Subcutaneous adipose tissue (tissue), 4 donors: Measurements from ENCODE around the gene SERAC1. TPM values are rescaled to one million over a fixed set of nuclear protein-coding genes. Genes with fewer than 3 reads are reported as not detected.

ENCODE experiments used
- total RNA-seq, 4 donors: library from RNA; depleted of rRNA; stranded (reverse); fragments of >200 nt; gene quantifications; one replicate each; pipeline ENCODE4 v1.1.0, GENCODE V29; 2016
- TF ChIP-seq, protein P1 (sequence below): fragments of 450-650 bp; IDR thresholded peaks from one replicate; pipeline ENCODE4 v1.5.1; 2016; ENCODE audit warnings: low read depth, mild to moderate bottlenecking, control low read depth, antibody characterized with exemption, moderate library complexity

The SERAC1 gene
- total RNA-seq, 4 donors from 2014 or later, result 6.2 to 13.4 (median 12.0) TPM

DNA sequence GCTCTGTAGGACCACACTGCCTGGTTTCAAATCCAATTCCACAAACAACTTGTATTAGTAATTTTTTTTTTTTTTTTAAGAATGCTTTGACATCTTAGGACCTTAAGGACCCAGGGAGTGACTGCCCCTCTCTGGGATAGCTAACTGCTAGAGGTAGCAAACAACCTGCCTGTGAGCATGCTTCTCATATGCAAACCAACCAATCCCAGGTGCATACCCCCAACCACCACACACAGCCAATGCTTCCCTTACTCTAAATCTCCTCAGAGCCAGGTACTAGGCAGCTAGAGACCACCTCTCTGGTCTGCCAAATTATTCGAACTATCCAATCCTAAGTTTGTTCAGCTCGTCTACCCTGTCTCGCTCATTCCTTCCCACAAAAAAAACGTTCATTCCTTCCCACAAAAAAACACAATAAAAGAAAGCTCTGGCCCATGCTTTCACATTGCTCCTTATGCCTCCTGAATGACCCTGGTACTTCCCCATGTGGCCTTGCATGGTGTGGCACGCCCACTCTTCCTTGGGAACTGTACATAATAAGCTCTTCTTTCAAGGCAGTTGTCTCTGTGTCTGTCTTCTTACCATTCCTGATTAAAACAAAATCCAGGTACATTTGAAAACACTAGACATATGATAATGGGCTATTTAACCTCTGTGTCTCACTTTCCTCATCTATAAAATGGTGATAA is 6.4 kb downstream of the SERAC1 start:
- TF ChIP-seq, protein P1, sequence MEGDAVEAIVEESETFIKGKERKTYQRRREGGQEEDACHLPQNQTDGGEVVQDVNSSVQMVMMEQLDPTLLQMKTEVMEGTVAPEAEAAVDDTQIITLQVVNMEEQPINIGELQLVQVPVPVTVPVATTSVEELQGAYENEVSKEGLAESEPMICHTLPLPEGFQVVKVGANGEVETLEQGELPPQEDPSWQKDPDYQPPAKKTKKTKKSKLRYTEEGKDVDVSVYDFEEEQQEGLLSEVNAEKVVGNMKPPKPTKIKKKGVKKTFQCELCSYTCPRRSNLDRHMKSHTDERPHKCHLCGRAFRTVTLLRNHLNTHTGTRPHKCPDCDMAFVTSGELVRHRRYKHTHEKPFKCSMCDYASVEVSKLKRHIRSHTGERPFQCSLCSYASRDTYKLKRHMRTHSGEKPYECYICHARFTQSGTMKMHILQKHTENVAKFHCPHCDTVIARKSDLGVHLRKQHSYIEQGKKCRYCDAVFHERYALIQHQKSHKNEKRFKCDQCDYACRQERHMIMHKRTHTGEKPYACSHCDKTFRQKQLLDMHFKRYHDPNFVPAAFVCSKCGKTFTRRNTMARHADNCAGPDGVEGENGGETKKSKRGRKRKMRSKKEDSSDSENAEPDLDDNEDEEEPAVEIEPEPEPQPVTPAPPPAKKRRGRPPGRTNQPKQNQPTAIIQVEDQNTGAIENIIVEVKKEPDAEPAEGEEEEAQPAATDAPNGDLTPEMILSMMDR, result no peak

DNA sequence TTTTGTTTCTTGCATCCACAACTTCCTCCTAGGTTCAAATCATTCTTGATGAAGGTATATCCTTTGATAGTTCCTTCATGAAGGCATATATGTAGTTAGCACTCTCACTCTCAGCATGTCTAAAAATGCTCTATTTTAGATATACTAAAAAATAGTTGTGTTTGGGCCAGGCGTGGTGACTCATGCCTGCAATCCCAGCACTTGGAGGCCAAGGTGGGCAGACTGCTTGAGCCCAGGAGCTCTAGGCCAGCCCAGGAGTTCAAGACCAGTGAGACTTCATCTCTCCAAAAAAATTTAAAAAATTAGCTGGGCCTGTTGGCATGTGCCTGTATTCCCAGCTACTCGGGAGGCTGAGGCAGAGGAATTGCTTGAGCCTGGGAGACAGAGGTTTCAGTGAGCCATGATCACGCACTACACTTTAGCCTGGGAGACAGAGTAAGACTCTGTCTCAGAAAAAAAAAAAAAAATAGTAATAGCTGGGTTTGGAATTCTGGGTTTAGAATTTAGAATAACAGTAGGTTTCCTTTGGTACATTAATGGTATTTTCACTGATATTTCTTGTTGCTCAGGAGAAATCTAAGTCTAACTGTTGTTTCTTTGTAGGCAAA is 7.0 kb downstream of the SERAC1 start:
- TF ChIP-seq, protein P1, result no peak

DNA sequence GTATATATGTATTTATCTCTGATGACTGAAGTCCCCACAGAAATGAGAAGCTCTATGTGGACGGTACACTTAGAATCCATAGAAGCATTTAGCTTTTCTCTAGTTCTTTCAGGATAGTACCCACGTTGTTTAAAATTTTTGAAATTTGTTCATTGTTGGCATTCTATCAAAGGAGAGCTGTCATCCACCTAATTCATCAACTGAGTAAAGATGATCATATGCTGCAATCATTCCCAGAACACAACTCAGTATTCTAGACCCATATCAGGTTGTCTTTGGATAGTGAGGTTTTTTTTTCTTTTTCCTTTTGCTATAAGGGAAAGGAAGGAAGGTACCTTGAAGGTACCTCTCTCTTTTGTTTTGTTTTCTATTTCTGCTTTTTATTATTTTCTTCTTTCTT is 9.3 kb downstream of the SERAC1 start:
- TF ChIP-seq, protein P1, result no peak

DNA sequence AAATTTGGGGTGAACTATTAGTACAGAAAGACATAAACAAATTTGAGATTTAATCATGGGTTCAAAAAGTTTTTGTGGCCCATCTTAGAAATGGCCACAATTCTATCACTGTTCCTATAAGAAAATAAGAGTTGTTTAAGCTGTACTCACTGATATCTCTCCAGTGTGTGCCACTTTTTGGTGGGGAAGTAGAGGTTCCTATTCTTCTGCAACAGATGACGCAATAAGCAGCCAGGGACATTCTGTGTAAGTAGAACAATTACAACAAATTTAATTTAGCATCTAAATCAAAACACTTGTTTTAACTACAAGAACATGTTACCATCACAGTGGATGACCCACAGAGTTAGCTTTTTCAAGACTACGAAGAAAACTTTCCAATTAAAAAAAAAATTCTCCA is 9.9 kb downstream of the SERAC1 start:
- TF ChIP-seq, protein P1, result no peak

DNA sequence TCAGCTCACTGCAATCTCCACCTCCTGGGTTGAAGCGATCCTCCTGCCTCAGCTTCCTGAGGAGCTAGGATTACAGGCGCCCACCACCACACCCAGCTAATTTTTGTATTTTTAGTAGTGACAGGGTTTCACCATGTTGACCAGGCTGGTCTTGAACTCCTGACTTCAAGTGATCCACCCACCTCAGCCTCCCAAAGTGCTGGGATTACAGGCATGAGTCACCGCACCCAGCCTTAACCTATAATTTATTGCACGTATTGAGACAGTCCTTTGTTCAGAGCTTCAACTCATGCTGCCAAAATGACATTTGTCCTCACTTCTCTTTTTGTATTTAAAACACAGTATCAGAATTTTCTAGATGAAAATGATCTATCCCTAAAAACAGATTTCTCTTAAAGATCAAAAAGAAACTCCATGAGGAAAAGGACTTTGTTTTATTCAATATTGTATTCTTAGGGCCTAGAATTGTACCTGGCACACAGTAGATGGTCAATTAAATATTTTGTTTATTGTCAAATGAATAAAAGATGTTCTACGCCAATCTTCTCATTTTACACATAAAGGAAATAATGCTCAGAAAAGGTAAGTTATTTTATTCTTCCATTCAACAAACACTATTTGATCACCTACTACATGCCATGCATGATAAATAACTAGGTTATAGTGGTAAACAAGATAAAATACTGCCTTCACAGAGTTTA is 10.8 kb downstream of the SERAC1 start:
- TF ChIP-seq, protein P1, result no peak

DNA sequence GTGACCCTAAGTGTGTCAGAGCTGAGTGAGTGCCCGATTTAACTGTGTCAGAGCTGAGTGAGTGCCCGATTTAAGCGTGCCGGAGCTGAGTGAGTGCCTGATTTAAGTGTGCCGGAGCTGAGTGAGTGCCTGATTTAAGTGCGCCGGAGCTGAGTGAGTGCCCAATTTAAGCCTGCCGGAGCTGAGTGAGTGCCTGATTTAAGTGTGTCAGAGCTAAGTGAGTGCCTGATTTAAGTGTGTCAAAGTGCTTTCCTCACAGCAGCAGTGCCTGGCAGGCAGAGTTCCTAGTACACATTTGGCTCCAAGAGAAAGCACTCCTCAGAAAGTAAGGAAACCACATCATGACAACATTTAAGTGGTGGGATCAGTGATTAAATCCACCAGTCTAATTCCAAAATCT is 13.2 kb downstream of the SERAC1 start:
- TF ChIP-seq, protein P1, result no peak

DNA sequence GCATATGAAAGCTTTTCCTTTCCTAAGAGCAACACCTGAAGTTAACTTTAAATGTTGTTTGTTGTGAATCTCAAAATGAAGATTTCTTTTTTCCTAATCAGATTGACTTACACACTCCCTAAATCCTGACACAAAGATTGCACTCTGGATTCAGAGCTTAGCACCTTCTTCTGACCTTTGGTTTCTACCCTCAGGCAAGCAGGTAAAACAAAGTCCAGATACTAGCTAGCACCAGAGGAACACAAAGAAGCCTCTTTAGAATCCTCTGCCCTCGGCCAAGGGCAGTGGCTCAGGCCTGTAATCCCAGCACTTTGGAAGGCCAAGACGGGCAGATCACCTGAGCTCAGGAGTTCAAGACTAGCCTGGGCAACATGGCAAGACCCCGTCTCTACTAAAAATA is 14.5 kb downstream of the SERAC1 start:
- TF ChIP-seq, protein P1, result no peak
